ENCODE data around the gene HPCAL1.

Gene HPCAL1

DNA sequence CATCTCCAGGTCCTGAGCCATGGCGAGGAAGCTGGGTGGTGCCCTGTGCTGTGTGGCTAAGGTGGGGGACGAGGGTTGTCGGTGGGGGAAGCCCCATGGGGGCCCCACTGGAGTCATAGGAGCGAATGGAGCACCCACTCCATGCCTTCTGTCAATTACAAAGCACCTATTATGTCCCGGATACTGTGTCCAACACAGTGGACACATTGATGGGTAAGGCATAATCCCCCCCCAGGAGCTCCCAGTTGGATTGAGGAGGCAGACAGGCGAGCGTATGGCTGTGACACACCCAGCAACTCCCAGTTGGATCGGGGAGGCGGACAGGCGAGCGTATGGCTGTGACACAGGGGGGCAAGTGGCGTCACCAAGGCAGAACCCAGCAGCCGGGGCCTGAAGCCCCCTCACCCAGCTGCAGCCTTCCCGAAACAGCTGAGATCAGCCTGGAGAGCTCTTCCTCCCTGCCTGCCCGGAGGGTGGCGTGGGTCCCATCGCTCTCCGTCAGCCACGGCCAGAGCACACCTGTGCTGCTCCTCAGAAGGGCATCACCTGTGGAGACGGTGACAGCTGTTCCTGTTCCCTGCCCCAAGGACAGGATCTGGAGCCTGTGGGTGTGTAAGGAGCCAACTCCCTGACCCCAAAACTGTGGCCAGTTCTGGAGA, 69.6 kb downstream of the HPCAL1 start:
- DNase-seq, result no peak

DNA sequence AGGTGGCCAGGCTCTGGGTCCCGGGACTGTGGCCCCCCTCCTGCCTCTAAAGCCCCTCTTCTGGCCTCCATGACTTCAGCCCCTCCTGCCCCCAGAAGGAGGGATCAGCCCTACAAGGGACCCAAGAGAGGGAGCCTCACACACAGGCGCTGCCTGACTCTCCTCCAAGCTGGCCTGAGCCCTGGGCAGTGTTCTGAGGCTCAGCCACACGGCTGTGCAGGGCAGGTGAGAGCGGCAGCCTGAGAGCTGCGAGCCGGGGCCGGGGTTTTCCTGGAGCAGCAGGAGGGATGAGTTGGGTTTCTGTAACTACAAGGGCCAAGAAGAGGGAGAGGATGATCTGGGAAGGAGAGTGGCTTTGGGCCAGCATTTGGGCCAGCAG, 70.1 kb downstream of the HPCAL1 start:
- no peak for DNase-seq

DNA sequence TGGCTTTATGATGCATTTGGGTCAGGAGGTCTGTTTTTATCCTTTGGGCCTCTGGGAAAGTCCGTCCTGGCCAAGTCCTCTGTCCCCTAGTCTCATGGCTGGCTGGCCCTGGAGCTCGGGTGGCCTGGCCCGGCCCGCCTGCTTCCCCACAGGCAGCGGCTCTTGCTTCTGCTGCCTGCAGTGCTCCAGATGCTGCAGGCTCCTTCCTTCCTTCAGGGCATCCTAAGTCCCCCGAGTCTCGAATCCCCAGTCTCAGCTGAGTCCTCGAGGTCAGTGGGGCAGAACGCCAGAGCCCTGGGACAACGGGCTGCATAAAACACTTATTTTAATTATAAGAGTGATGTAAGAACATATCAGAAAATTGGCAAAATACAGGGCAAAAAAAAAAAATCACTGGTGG, 71.2 kb downstream of the HPCAL1 start:
- no peak for DNase-seq

DNA sequence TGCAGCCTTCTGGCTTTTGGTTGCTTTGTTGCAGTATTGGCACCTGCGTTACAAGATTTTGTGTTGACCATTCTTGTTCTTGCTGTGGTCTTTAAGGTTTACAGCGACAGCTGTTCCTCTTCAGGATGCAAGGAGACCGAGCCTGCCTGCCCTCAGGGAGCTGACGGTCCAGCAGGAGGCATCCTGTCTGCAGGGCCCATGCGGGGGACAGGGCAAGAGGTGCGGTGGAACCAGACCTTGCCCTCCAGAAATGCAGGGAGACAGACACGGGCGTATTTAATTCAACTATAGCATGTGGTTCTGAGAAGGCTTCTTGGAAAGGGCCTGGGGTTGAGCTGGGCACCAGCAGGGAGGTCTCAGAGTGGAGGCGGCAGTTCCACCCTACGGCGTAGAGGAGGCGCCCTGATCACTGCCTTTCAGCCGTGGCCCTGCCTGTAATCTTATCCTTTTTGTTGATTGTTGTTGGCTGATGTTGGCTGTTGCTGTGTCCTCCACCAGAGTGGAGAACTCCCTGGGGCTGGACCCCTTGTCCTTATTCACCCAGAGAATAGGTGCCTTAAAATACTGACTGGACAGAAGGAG, 71.7 kb downstream of the HPCAL1 start:
- no peak for DNase-seq

DNA sequence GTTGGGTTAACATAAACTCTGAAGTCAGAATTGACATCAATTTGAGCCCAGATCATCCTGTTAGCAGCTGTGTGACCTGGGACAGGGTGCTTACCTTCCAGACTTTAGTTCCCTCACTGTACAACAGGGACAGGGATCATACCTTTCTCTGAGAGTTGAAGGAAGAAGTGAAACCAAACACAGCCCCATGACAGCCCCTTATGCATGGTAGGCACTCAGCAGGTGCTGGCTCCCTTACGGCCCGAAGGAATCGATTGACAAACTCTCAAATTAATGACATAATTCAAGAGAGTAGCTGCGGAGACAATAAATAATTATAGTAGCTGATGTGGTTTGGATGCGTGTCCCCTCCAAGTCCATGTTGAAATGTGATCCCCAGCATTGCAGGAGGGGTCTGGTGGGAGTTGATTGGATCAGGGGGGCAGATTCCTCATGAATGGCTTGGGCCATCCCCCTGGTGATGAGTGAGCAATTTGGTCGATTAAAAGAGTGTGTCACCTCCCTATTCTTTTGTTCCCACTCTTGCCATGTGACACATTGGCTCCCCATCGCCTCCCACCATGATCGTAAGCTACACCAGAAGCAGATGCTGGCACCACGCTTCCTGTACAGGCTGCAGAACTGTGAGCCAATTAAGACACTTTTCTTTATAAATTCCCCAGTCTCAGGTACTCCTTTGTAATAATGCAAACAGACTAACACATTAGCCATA, 73.0 kb downstream of the HPCAL1 start:
- no peak for DNase-seq

DNA sequence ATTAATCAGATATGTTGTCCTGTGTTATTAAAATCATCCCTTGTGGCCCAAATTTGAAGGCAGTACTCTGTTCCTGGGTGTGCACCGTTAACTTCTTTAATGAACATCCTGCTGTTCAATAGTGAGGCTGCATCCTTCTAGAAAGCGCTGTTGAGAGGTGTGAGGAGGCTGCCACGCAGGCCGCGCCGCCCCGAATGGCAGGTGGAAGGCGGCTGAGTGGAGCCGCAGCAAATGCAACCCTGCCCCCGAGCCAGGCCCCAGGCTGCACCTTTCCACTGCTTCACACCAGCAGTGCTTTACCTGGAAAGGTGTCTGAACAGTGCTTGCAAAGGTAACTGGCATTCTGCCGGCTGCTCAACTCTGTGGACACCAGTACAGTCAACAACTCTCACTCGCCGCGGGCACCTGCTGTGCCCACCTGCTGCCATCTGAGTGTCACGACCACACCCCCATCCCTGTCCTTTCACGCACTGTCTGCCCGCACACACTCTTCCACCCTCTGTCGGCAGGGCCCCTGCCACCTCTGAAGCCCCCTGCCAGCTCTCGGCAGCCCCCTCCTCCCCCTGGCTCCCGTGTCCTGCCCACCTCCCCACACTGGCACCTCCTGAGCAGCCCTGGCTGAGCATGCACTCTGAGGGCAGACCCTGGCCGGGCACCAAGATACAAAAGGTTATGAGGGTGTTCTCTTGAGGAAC, 74.5 kb downstream of the HPCAL1 start:
- DNase-seq, result no peak

DNA sequence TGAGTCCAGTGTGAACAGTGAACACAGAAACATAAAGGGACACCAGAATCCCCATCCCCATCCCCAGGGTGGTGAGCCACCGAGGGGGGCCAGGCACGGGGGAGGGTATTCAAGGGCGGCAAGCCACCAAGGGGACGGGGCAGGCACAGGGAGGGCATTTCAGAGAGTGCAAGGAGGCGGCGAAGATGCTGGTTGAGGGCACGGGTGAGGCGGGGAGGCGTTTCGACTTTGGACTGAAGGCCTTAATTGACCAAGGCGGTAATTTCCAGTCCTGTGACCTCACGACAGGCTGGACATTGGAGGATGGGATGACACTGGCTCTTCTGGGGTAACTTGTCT, 75.0 kb downstream of the HPCAL1 start:
- DNase-seq, result no peak

DNA sequence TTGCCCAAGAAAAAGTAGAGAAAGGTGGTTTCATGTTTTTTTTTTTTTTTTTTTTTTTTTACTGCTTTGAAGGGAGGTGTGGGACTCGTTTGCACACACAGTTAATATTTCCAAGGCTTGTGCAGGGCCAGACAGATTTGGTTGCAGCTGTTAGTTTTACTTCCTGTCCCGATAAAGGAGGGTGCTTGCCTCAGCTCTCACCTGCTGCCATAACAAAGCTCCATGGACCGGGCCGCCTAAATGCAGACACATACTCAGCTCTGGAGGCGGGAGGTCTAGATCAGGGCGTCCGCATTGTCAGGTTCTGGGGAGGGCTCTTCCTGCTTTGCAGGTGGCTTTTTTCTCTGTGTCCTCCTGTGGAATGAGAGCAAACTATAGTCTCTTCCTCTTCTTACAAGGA, 75.5 kb downstream of the HPCAL1 start:
- peak; percentile 78 for DNase-seq

DNA sequence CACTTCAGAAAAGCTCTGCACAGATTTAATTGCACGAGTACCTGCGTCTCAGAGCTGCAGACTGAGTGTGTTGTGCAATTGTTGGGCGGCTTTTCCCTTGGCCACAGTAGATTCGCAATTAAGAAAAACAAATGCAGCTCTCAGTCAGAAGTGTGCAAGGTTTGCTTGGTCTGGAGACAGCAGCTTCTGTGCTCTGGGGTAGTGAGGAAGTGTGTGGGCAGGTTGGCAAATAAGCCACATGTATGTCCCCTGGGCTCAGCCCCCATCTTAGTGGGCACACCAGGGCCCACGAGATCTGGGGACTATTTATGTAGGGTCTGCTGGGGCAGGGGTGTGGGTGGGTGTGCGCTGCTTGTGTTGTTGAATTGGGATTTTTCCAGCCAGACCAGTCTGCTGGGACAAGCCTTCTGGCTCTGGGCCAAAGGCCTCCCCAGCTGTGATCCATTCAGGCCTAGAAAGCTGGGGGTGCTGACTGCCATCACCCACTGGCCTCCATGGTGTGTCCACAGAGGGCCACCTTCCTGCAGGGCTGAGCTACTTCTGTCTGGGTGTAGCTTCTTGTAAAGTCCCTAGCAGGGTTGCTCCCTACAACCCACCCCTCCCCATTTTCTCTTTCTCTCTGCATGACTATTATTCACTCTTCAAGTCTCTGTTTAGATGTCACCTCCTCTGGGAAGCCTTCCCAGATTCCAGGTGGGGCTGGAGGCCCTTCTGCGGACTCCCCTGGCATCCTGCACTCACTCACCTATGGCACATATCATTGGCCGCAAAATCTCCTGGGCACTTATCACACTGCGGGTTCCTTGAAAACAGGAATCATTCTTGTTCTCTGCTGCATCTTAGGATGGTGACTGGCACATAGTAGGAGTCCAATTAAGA, 77.6 kb downstream of the HPCAL1 start:
- DNase-seq, result peak; percentile 74

DNA sequence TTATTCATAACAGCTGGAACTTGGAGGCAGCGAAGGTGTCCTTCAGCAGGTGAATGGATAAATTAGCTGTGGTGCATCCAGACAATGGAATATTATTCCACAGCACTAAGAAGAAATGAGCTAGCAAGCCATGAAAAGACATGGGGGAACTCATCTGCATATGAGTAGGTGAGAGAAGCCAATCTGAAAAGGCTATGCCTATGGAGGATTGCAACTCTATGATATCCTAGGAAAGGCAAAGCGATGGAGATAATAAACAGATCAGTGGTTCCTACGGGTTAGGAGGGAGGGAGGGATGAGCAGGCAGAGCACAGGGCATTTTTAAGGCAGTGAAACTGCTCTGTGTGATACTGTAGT, 79.3 kb downstream of the HPCAL1 start:
- no peak for DNase-seq

DNA sequence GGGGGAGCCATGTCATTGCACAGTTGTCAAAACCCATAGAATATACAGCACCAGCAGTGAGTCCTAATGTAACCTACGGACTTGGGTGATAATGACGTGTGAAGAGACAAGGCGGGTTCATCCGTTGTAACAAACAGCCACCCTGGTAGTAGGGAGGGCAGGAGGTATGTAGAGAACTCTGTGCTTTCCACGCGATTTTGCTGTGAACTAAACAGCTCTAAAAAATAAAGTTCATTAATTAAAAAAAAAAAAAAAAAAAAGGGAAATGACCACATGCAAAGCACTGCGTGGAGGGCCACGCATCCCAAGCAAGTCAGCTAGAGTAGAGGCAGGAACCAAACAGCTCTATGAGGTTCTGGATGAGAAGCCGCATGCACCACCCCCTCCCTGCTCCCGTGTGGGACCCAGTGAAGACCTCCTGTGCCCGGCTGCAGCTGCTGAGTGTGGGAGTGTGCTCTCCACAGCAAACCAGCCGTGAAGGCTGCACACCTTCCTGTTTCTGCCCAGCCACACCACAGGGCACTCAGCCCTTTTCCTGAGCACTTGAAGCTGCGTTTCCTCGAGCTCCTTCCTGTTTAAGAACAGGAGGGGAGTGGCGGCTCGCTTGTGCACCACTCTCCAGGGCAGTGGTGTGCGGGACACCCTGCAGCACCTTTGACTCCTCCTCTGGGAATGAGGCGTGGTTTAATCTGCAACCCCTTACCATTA, 79.8 kb downstream of the HPCAL1 start:
- peak; percentile 87 for DNase-seq

DNA sequence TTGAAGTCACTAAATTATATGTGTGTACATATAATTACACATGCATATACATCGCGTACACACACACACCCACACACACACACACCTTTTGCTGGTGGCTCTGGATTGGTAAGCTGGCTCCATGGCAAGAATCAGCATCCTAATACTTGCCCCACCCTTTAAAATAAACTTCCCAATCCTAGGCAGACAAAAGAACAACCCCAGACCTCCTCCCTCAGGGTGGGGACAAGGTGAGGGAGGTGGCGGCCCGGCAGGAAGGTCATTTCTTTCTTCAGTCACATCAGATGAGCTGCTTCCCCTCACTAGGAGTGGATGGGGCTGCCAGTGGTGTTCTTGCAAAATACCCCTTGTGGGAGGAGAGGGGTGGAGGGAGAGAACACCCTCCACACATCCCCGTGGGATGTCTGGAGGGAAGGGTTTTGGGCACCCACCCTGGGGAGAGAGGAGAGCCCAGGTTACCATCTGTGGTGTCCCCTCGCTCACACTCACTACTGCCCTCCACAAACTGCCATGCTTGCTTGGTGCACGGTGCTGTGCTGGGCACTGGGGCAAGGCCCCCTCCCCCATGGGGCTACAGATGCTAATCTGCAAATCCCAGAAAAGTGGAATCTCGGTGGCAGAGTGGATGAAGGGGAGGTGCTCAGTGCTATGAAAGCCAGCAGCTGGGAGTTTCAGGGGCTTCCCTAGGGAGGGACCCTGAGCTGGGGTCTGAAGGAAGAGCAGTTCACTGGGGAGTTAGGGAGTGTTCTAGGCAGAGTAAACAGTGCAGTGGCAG, 81.4 kb downstream of the HPCAL1 start:
- DNase-seq, result peak; percentile 34

DNA sequence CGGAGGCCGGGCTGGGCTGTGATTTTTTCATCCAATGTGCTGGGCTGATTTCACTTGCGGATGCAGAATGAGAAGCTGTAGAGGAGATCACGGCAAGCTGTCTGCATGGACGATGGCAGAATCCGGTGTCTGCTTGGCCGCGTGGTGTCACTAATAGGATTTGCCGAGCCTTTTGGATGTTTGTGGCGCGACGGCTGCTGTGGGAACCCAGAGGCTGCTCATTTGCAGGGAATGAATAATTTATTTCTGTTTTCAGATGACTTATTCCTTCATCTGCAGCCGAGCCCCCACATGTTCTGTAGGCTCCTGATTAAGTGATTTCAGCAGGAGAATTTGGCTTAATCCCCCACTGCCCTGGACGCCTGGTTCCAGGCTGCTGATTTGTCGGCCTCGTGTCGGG, 82.8 kb downstream of the HPCAL1 start:
- no peak for DNase-seq

DNA sequence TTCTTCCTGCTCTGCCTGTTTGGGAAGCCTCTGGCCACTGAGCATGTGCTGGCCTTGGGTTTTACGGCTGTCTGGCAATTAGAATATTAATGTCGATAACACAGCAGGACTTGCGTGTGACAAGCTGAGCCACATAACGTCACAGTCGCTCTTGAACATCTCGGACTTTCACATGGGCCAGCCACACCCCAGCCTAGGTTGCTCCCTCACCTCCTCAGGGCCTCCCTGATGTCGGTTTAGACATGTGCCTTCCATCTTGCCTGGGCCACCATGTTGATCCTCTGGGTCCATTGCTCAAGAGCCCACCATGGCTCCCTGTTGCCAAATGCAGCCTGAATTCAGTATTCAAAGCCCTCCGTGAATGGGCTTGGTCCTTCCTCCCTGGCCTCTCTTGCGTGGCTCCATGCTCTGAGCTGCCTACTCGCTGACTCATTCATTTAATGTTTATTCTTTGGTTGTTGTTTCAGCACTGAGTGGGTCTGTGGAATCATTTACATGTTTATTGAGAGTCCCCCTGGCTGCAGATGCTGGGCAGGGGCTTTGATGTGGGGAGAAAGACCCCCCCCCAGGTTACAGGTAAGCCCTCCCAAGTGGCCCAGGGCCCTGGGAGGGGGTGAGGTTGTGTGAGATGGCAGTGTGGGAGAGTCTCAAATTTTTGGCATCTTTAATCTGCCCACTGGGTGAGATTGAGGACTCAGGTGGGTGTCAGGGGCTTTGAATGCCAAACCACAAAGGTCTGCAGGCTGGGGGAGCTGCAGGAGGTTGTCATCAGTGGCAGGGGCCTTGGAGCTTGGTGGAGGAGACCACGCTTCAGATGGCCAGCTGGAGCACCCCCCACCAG, 83.4 kb downstream of the HPCAL1 start:
- no peak for DNase-seq

DNA sequence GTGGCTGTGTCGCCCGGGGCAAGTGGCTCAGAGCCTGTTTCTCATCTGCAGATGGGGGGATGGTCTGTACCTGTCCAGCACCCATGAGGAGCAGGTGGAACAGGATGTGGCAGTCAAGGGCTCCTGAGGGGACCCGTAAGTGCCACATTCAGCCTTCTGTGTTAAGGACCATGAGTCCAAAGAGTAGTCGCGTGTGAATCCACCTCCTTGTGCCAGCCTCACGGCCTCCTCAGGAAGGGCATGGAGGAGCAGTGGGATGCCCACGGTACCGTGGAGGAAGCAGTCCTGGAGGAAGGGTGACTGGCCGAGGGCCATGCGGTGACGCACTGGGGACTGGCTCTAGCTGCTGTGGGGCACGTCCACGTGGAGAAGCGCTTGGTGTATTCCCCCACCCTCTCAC, 84.3 kb downstream of the HPCAL1 start:
- no peak for DNase-seq

DNA sequence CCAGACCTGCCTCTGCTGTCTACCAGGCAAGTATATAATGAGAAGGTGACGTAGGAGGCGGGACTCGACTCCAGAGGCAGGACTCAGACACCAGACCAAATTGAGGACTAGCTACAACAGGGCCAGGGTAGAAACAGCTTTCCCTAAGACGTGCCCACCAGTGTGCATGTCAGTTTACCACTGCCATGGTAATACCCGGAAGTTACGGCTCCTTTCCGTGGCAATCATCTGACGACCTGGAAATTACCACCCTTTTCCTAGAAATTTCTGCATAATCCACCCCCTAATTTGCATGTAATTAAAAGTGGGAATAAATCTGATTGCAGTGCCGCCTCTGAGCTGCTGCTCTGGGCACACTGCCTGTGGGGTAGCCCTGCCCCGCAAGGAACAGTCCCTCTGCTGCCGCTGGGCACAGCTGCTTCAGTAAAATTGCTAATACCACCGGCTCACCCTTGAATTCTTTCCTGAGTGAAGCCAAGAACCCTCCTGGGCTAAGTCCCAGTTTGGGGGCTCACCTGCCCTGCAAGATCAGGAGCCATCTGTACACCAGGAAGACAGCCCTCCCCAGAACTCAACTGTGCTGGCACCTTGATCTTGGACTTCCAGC, 86.4 kb downstream of the HPCAL1 start:
- DNase-seq, result no peak

DNA sequence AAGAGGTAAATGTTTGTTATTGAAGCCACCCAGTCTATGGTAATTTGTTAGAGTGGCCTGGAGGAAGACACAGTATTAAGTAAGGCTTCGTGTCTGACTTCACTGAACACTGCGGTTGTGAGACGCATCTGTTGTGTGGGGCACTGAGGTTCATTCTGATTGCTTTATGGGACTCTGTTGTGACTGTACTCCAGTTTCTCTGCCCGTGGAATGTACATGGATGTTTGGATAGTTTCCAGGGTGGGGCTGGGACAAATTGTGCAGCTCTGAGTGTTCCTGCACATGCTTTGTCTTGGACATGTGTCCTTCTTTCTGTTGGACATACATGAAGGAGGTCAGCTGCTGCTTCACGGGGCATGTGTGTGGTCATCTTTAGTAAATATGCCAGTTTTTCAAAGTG, 86.9 kb downstream of the HPCAL1 start:
- no peak for DNase-seq

DNA sequence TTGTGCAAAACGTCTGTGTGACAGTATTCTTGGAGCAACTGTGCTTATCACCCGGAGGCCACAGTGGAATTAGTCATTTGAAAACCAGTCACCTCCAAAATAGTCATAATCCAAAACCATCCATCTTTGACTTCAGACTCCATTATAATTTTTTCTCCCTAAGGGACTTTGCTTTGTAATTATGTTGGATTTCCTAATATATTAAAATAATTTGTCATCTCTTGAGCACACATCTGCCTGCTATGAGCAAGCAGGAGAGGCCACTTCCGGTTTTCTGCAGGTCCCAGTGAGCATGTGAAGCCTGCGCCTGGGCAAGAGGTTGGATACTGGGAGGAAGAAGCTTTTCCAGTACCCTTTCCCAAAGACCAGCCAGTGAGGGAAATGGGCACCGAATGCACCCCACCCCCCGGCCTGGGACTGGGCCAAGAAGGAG, 87.7 kb downstream of the HPCAL1 start:
- DNase-seq, result peak; percentile 43

DNA sequence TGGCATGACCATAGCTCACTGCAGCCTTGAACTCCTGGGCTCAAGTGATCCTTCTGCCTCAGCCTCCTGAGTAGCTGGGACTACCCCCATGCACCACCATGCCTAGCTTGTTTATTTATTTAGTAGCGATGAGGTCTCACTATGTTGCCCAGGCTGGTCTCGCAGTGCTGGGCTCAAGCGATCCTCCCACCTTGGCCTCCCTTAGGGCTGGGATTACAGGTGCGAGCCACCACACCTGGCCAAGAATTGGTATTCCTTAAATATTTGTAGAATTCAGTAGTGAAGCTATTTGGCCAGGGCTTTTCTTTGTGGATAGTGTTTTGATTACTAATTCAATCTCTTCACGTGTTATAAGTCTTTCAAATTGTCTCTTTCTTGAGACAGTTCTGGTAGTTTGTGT, 89.4 kb downstream of the HPCAL1 start:
- DNase-seq, result no peak

DNA sequence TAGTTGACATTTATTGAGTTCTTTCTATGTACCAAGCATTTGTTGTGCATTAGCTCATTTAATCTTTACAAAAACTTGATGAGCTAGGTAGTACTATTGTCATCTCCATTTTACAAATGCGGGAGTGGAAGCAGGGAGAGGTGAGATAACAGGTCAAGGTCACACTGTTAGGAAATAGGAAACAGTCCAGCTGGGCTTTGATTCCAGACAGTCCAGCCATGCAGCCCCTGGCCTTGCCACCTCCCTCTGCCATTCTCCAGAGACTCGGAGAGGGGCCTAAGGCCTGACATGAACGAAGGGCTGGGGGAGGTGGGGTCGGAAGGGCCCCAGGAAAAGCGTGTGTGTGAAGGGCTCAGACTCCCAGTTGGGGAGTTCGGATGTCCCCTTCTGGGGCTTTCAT, 89.8 kb downstream of the HPCAL1 start:
- no peak for DNase-seq
